GM12873 (cell line): ENCODE data around the gene BLTP1.

ENCODE experiments used
- CTCF ChIP-seq: IDR thresholded peaks from 2 replicates; pipeline ENCODE4 v1.5.1; 2012; ENCODE audit warnings: low read depth, mild to moderate bottlenecking, moderate library complexity, low read length, control low read depth; ENCODE audit not compliant: insufficient read depth; ENCODE audit errors: missing control alignments

The BLTP1 gene

GRCh38 chr4:122151982-122152710, at the start of gene BLTP1:
TSS of gene BLTP1 (plus strand) at chr4:122152331. CDS start at chr4:122170648, 18,317 bp downstream.
- no peak for TF ChIP-seq CTCF

GRCh38 chr4:122104184-122104583, 47.9 kb upstream of the BLTP1 start:
- no peak for TF ChIP-seq CTCF

GRCh38 chr4:122107680-122108079, 44.5 kb upstream of the BLTP1 start:
- TF ChIP-seq CTCF, result no peak

- TF ChIP-seq CTCF, result no peak
Measured at GRCh38 chr4:122117743-122118142, 34.4 kb upstream of the BLTP1 start.

GRCh38 chr4:122118243-122118642, 33.9 kb upstream of the BLTP1 start:
- TF ChIP-seq CTCF, result no peak

GRCh38 chr4:122119739-122120138, 32.4 kb upstream of the BLTP1 start:
- no peak for TF ChIP-seq CTCF

GRCh38 chr4:122121593-122121992, 30.5 kb upstream of the BLTP1 start:
- TF ChIP-seq CTCF, result no peak

GRCh38 chr4:122122083-122122482, 30.0 kb upstream of the BLTP1 start:
- no peak for TF ChIP-seq CTCF
